HG03565 (cell line): ENCODE data around the gene SEMA6B.
"Not testable (repeated sequence)": the region's sequence is repeated elsewhere in the genome, so short reads cannot be mapped to it uniquely, and the experiment has no call there.

Experiments
- ATAC-seq: cut with Tn5 transposase; IDR thresholded peaks from one replicate; pipeline ENCODE4 v1.9.1; 2021; ENCODE audit warnings: mild to moderate bottlenecking, moderate library complexity; ENCODE audit not compliant: unreplicated experiment

Gene SEMA6B

DNA sequence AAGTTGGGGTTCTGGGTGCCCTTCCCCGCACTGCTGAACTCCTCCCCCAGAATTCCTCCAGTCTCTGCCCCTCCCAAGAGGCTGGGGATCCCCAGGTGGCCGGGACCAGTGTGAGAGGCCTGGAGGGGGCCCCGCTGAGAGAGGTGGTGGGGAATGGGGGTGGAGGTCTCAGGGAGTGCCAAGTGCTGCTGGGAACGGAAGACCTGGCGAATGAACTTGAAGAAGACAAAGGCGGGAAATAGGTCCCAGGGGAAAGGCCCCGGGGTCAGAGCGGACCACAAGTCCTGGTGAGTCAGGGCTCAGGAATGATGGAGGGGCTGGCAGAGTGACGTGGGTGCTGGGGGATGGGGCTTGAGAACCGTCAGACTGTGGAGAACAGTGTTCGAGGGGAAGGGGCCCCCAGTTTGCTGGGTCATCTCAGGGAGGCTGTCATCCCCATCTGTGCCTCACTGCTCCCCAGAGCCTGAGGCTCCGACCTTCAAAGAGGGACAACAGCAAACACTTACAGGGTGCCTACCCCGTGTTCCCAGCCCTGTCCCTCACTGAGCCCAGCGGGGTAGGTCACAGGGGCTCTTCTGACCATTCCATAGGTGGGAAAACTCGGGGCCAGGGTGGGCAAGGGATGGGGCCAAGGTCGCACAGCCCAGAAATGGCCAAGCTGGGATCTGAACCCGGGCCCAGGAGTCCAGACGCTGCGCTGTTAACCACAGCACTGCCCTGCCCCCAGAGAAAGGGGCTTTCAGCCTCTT, 16.0 kb upstream of the SEMA6B start:
- no peak for ATAC-seq

DNA sequence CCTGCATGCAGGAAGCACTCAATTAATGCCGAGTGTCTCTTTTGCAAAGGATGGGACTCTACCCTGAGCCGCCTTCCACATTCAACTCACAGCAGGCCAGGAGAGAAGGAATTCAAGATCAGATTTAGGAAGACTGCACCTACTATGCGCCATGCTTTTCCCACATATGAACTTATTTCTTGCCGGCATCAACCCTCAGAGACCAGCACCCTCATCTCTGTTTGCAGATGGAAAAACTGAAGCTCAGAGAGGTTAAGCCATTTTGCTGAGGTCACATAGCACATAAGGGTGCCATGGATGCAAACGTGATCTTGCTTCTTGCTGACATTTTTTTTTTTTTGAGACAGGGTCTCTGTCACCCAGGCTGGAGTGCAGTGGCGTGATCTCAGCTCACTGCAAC, 14.2 kb upstream of the SEMA6B start:
- no peak for ATAC-seq

DNA sequence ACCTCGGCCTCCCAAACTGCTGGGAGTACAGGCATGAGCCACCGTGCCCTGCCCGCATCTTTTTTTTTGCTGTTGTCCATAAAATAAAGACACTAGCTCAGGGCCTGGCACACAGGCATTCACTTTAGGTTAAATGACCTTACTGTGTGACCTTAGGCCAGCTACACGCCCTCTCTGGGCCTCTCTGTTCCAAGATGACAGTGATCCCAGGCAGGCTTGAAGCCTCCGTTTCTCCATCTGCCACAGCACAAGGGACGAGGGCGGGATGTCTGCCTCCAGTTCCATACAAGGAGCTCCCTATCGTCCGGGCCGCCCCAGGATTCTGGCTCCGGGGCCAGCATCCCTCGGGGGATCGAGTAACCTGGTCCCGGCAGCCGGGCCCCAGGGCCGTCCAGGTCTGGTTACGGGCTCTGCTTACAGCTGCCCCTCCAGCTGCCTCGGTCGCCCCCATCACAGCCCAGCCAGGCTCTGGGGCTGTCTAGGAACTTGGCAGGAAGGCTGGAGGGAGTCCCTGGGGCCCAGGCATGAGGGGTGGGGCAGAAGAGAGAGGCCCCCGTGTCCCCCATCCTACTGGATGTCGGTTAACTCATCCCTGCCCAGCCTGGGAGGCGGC, 11.9 kb upstream of the SEMA6B start:
- ATAC-seq = no peak

DNA sequence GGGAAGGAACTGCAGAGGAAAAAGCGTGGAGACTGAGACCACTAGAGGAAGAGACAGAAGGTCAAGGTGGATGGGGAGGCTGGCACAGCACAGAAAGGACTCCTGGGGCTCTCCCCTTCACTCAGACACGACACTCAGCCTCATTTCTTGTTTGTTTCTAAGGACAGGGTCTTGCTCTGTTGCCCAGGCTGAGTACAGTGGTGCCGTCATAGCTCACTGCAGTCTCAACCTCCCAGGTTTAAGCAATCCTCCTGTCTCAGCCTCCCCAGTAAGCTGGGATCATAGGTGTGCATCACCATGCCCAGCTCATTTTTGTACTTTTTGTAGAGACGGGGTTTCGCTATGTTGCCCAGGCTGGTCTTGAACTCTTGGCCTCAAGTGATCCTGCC, 11.4 kb upstream of the SEMA6B start:
- no peak for ATAC-seq

DNA sequence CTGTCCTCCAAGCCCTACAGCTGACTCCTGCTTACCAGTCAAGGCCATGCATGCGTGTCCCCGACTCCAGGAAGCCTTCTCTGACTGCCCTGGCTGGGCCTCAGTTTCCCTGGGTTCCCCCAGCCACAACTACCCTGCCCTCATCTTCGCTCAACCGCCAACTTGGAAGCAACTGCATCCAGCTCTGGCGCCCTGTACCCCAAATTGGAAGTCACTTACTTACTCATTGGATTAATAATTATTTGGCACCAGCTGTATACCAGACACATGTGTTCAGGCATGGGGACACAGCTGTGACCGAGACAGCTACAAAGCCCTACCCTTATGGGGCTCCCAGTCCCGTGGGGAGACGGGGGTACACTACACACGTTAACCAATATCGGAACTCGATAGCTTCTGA, 10.9 kb upstream of the SEMA6B start:
- ATAC-seq = no peak

DNA sequence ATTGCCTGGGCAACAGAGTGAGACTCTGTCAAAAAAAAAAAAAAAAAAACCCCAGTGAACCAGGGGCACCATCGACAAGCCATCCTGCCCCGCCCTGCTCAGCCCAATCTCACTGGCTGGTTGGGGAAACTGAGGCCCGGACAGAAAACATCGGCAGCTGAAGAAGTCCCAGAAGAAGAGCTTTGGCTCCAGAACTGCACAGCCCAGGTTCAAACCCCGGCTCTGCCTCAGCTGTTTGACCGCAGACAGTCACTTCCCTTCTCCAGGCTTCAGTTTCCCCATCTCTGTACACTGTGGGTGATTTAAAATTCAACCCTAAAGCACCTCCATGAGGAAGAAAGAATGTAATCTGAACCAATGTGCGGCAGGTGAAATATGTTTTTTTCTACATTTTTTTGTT, 9.4 kb upstream of the SEMA6B start:
- no peak for ATAC-seq

DNA sequence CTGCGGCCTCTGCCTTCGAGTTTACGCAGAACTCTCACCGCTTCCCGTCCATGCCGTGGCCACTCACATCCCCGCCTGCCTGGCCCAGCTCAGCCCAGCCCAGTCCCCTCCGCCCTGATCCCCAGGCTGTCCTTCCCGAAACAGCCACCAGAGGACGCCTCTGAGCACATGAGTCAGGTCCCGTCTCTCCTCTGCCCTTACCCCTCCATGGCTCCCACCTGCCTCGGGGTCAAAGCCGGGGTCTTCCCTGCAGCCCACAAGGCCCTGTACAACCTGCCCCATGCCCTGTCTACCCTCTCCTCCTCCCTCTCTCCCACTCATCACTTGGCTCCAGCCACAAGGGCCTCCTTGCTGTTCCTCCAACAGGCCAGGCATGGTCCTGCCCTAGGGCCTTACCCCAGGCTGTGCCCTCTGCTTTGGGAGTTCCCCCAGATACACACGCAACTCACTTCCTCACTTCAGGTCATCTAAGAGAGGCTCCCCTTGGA, 8.1 kb upstream of the SEMA6B start:
- ATAC-seq = no peak

DNA sequence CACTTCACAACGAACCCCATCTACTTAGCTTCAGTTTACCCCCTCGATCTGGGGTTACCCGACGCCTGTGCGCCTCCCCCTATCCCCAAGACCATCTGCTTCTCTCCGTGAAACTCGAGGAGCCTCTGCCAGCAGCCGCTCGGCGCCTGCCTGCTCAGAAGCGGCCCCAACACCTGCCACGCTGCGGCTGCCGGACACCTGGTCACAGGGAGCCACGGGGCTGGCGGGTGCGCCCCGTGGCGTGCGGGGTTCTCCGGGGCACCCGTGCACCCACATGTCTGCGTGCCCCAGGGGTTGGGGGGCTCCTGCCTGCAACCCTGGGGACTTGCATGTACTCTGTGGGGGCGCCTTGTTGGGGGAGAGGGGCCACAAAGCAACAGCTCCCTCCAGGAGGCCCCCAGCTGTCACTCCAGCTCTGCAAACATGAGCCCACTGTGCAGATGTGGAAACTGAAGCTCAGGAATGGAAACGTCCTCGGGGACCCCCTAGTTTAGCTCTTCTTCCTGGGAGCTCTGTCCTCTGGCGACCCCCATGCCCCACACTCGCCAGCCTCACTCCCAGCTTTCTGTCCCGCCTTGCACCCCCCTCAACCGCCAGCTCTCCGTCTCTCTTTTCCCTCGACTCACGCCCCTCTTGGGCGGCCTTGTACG, 7.0 kb upstream of the SEMA6B start:
- no peak for ATAC-seq

DNA sequence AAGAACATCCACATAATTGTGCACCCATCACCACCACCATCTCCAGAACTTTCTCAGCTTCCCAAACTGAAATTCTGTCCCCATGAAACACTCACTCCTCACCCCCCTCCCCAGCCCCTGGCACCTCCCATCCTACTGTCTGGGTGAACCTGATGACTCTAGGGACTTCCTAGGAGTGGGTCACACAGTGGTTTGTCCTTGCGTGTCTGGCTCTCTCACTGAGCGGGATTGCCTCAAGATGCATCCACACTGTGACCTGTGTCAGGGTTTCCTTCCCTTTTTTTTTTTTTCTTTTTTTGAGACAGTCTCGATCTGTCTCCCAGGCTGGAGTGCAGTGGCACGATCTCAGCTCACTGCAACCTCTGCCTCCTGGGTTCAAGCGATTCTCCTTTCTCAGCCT, 4.1 kb upstream of the SEMA6B start:
- ATAC-seq = not testable (repeated sequence)

DNA sequence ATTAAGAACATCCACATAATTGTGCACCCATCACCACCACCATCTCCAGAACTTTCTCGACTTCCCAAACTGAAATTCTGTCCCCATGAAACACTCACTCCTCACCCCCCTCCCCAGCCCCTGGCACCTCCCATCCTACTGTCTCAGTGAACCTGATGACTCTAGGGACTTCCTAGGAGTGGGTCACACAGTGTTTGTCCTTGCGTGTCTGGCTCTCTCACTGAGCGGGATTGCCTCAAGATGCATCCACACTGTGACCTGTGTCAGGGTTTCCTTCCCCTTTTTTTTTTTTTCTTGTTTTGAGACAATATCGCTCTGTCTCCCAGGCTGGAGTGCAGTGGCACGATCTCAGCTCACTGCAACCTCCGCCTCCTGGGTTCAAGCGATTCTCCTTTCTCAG, 2.6 kb upstream of the SEMA6B start:
- not testable (repeated sequence) for ATAC-seq

DNA sequence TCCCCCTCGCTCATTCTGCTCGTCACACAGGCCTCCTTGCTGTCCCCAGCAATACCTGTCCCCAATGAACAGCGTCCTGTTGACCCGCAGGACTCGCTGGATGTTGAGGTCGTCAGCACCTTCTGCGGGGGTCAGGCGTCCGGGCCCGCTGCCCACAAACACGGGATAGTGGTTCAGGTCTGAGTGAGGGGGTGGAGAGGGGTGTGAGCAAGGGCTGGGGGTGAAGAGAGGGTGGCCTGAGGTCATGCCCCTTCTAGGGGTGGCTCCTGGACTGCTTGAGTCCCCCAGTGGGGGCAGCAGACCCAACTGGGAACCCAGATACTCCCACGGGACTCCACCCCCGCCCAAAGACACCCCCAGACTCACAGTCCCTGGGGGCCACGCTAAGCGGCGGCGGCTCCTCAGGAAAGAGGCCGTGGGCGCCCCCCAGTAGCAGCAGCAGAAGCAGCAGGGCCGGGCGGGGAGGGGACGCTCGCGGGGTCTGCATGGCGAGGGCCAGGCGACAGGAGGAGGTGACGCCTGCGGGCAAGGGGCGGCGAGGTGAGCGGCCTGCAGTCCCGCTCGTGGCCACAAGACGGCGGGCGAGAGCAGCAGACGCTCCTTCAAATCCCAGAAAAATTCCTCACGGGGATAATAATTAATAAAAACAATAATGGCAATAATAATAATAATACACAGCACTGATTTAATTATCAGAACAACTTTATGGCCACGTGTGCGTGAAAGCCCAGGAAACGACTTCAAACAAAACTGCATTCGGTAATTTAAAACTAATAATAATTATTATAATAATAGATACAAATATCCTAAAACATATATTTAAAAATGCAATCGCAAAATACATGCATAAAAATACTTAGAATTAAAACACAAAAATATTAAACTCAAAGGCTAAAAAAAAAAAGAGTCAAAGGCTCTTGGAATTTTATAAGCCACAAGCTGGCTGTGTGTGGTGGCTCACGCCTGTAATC, 1.2 kb downstream of the SEMA6B start:
- no peak for ATAC-seq

DNA sequence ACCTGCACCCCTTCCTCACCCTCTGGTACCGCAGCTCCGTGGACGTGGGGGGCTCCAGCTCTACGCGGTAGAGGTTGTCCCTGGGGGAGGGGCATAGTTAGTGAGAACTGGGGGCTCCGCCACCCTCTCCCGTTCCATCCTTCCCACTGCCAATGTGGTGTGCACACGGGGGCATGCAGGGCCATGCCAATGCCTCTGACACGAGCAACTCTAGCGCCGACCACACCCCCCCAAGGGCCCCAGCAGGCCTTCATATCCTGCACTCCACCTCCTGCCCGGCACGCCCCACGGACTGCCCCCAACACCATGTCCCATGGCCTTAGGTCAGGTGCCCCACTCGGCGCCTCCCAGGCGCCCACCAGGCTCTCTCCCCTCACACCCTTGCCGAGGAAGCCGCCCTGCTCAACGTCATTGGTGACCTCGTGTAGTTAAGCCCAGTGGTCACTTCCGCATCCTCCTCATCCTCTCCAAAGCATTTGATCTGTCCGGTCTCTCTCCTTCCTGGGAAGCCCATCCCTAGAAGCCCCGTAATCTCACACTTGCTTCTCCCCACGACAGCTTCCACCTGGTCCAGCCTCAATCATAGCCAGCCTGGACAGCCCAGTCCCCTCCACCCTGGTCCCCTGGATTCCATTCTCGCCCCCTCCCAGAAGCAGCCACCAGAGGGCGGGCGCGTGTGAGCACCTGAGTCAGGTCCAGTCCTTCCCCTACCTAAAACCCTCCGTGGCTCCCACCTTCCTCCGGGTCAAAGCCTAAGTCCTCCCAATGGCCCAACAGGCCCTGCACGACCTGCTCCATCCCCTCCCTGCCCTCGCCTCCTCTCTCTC, 2.1 kb downstream of the SEMA6B start:
- no peak for ATAC-seq

DNA sequence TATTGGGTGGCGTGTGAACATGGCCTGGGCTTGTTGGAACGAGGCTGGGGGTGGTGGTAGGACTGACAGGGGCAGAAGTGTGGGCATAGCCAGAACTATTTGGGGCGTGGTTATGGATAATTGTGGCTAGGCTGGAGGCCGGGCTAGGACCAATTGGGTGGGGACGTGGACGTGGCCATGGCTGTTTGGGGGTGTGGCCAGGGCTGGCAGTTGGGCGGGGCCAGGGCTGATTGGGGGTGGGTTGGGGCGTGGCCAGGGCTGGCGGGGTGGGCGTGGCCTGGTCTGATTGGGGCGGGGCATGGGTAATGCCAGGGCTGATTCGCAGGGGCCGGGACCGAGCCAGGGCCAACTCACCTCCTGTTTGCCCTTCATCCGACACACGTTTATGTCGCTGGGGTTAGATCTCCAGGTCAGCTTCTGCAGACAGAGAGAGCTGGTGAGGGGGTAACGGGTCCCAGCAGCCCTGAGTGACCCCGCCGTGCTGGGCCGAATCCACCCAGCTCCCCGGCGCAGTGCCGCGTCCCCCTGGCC, 2.8 kb downstream of the SEMA6B start:
- no peak for ATAC-seq

DNA sequence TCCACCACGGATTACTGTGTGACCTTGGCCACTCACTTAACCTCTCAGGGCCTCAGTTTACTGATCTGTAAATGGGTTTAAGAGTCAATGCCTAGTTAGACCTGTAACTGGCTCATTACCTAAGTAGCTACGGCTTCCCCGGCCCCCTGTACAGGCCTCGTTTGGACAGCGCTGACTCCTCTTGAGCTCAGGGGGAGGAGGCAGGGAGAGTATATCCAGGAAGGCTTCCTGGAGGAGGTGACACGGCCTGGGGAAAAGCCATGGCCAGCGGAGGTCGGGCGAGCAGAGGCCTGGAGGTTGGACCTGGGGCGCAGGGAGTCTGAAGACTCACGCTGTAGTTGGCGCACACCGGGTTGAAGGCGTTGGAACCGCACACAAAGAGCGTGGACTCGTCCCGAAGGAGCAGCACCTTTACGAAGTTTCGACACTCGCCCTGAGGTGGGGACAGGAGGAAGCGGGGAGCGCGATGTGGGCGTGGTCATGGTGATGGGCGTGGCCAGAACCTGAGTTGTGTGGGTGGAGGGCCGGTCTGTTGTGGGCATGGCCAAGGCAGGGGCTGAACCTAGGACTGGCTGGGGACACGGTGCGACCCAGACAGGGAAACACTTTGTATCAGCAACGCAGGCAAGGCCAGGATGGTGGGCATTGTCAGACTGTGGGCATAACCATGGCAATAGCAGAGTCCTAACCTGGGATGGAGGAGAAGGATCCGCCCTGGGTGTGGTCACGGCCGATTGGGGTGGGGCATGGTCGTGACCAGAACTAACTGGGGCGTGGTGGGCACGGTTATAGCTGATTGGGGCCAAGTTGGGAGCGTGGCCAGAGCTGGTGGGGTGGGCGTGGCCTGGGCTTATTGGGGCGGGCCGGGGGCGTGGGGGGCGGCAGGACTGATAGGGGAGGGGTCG, 3.6 kb downstream of the SEMA6B start:
- ATAC-seq = no peak

DNA sequence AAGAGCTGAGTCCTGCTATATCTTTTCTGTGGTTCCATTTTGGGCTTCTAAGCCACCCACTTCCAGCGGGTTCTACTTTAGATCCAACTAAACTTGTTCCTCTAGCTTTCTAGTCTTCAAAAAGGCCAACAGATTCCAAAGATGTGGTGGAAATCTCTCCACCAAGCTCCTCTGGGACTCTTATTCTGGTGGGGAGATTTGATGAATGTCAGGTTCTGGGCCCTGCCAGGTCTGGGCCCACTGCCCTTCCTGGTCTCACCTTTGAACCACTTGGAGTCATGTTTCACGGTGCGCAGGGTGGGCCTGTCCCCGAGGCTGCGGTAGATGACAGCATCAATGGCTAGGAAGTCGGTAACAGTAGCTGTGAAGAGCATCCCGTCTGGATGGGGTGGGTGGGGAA, 4.8 kb downstream of the SEMA6B start:
- no peak for ATAC-seq

DNA sequence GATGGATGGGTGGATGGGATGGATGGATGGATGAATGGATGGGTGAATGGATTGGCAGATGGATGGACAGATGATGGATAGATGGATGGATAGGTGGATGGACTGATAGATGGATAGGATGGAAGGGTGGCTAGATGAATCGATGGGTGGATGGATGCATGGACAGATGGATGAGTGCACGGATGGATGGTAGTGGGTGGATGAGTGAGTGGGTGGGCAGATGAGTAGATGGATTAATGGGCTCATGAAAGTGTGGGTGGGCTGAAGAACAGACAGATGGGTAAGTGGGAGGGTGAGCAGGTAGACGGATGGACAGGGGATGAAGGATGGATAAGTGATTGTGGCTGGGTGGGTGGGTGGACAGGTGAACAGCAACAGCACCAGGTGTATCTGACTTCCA, 5.7 kb downstream of the SEMA6B start:
- no peak for ATAC-seq

DNA sequence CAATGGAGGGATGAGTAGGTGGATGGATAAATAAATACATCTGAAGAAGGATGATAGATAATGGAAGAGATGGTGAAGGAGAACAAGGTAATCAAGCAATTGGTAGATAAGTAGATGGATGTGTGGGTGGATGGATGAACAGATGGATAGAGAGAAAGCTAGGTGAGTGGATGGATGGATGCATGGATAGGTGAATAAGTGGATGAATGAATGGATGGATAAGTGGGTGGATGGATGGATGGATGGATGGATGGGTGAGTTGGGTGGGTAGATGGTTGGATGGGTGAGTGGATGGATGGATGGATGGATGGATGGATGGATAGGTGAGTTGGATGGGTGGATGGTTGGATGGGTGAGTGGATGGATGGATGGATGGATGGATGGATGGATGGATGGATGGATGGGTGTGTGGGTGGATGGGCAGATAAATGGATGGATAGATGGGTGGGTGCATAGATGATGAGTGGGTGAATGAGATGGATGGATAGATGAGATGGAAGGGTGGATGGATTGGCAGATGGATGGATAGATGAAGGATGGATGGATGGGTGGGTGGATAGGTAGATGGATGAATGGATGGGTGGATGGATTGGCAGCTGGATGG, 6.3 kb downstream of the SEMA6B start:
- no peak for ATAC-seq

DNA sequence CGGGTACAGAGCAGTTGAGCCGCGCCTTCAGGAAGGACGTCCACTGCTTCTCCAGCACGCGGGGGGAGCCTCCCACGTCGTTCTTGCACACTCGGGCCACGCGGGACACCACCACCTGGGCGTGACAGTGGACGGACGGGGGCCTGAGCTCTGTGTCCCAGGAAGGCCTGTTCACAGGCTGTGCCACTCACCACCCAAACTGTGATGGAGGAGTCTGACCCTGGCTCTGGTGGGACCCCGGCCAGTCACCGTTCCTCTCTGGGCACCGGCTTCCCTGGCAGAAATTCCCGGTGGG, 7.0 kb downstream of the SEMA6B start:
- ATAC-seq = no peak
